Esophagus muscularis mucosa (tissue), 4 donors: Measurements from ENCODE around the gene RIOK2. TPM values are rescaled to one million over a fixed set of nuclear protein-coding genes. Genes with fewer than 3 reads are reported as not detected.

Experiments
- DNase-seq: peaks from one replicate; pipeline ENCODE4 v3.0.0-alpha.2; 2017; ENCODE audit errors: extremely low spot score
- H3K27ac ChIP-seq, 4 donors: fragments of 200-600 bp; sonication (generic); replicated peaks in 1 of 4; 1 replicate in 3 of 4; 2 replicates in 1 of 4; pipeline ENCODE4 v1.5.1; 2016 to 2019; ENCODE audit warnings: mild to moderate bottlenecking in 1 of 4
- H3K27me3 ChIP-seq, 4 donors: fragments of 200-600 bp; sonication (generic); one replicate each; pipeline versions ENCODE4 v1.5.1 to v1.6.0; 2016 to 2019
- H3K36me3 ChIP-seq, 4 donors: fragments of 200-600 bp; sonication (generic); one replicate each; pipeline ENCODE4 v1.5.1; 2016 to 2019
- H3K4me1 ChIP-seq, 4 donors: fragments of 200-600 bp; sonication (generic); one replicate each; pipeline ENCODE4 v1.5.1; 2016 to 2019
- H3K4me3 ChIP-seq, 4 donors: fragments of 200-600 bp; sonication (generic); 1 replicate in 2 of 4; 2 replicates in 2 of 4; pipeline ENCODE4 v1.5.1; 2016 to 2019; ENCODE audit warnings: mild to moderate bottlenecking in 4 of 4, moderate library complexity in 1 of 4
- H3K9me3 ChIP-seq, 4 donors: fragments of 200-600 bp; sonication (generic); 1 replicate in 3 of 4; 2 replicates in 1 of 4; pipeline ENCODE4 v1.5.1; 2016 to 2019
- EP300 ChIP-seq: sonication (generic); formaldehyde crosslinking; IDR thresholded peaks from one replicate; pipeline ENCODE4 v1.6.1; 2017; ENCODE audit warnings: antibody characterized with exemption
- POLR2A ChIP-seq: fragments of 450-650 bp; IDR thresholded peaks from one replicate; pipeline ENCODE4 v1.6.1; 2017; ENCODE audit warnings: antibody characterized with exemption, moderate library complexity, mild to moderate bottlenecking, low read depth
- POLR2AphosphoS5 ChIP-seq, 2 donors: sonication (generic); formaldehyde crosslinking; IDR thresholded peaks; one replicate each; pipeline ENCODE4 v1.6.1; 2017; ENCODE audit warnings: antibody characterized with exemption in 2 of 2
- WGBS: methylation state at CpG from one replicate; pipeline ENCODE4 v1.1.5; 2018; 5-methylcytosine and 5-hydroxymethylcytosine counted together
- intact Hi-C: fragments of 100-400 bp; cut with DNase I; formaldehyde crosslinking; loops from one replicate; pipeline ENCODE4 v1.15.1; 2023
- small RNA-seq, 3 donors: library from RNA; depleted of rRNA; stranded (forward); fragments of <200 nt; gene quantifications; one replicate each; pipeline ENCODE3, GENCODE V24; 2016
- total RNA-seq, 4 donors: library from RNA; depleted of rRNA; stranded (reverse); fragments of >200 nt; gene quantifications; one replicate each; pipeline versions ENCODE4 v1.1.0 to v1.2.1, GENCODE V29; 2016
- TF ChIP-seq, protein P1 (sequence below), 3 experiments: fragments of 200-600 bp in 2 of 3; fragments of 450-650 bp in 1 of 3; sonication (generic) in 2 of 3; IDR thresholded peaks; one replicate each; pipeline ENCODE4 v1.5.1; 2017 to 2019; ENCODE audit warnings: antibody characterized with exemption in 3 of 3, mild to moderate bottlenecking in 2 of 3, moderate library complexity in 1 of 3

The RIOK2 gene
- total RNA-seq, 4 donors from 2014 or later = 9.4 to 28.8 (median 18.7) TPM

DNA sequence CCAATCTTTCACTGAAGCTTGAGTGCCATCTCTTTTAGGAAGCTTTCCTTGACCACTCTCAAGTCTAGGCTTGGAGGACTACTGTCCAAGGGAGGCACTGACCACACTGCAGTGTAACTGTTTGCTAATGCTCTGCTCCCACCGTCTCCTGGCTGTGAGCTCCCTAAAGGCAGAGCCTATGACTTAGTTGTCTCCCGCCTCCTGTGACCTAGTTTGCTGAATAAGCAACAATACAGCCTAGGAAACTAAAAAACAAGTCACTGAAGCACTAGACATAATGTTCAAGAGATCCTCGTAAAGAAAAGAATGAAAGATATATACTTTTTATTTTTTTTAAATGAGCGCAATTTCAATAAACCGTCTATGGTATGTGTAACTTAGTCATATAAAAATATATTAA, 72.0 kb downstream of the RIOK2 start:
- intact Hi-C loops = no loop called here
- 87% methylated on average over 5 of the region's 5 CpGs for WGBS
- H3K27ac ChIP-seq = no peak overlapping the region
- DNase-seq = peak; percentile 55
- peaks cover 0 to 4% (median 0%) of the 10 kb centered on the region in 4 donors for H3K4me1 ChIP-seq
- no peaks in the 10 kb centered on the region for H3K27me3 ChIP-seq
- TF ChIP-seq POLR2A (no peak), POLR2AphosphoS5 (IDR thresholded peaks at IDR 0.05) (no peak), EP300 (no peak)
- TF ChIP-seq, protein P1, sequence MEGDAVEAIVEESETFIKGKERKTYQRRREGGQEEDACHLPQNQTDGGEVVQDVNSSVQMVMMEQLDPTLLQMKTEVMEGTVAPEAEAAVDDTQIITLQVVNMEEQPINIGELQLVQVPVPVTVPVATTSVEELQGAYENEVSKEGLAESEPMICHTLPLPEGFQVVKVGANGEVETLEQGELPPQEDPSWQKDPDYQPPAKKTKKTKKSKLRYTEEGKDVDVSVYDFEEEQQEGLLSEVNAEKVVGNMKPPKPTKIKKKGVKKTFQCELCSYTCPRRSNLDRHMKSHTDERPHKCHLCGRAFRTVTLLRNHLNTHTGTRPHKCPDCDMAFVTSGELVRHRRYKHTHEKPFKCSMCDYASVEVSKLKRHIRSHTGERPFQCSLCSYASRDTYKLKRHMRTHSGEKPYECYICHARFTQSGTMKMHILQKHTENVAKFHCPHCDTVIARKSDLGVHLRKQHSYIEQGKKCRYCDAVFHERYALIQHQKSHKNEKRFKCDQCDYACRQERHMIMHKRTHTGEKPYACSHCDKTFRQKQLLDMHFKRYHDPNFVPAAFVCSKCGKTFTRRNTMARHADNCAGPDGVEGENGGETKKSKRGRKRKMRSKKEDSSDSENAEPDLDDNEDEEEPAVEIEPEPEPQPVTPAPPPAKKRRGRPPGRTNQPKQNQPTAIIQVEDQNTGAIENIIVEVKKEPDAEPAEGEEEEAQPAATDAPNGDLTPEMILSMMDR (IDR thresholded peaks at IDR 0.05) = no peak
- no peaks in the 10 kb centered on the region for H3K9me3 ChIP-seq
- no peaks in the 10 kb centered on the region for H3K36me3 ChIP-seq
- H3K4me3 ChIP-seq = no peak overlapping the region

Small RNA genes lying within 50 kb of the gene (small RNA-seq; reads per million reads assigned to genes)
- gene RNU1-73P = 0 reads per million in 3 donors

Other genes starting within 250 kb of the RIOK2 start
- 10 to 100 TPM; 55.2 to 80.2 (median 65.6) TPM for gene LNPEP, start 247.2 kb downstream of the RIOK2 start, total RNA-seq
- gene LIX1, start 40.6 kb downstream of the RIOK2 start, total RNA-seq = 1 to 10 TPM in 1 of 4 donors, under 1 TPM in 3; 0.42 to 1.2 (median 0.67) TPM